ENCODE results near the gene LYRM9. TPM values are rescaled to one million over a fixed set of nuclear protein-coding genes. Genes with fewer than 3 reads are reported as not detected.

Gene LYRM9
- polyA plus RNA-seq (2013), result 3.0 and 3.9 TPM in 2 replicates

GRCh38 chr17:27892866-27893769 is at the start of gene LYRM9:
LYRM9 (minus strand) TSS chr17:27893365; CDS start chr17:27882694, 10,671 bp downstream.
- H2BK5ac ChIP-seq (ENCODE audit: low read depth, low read length, poor library complexity), result peak within 1 kb of the TSS; percentile 75
- no peaks in the 10 kb centered on the region for H3K36me3 ChIP-seq (ENCODE audit: control insufficient read depth in 1 of 2, insufficient read depth in 2 of 2, low read length in 2 of 2)
- no peak within 1 kb of the TSS for H3K23ac ChIP-seq (ENCODE audit: low read length)
- H3K9ac ChIP-seq (ENCODE audit: low read length), result peak within 1 kb of the TSS; percentile 88
- no peak within 1 kb of the TSS for H3K18ac ChIP-seq (ENCODE audit: low read length)
- H4K8ac ChIP-seq (ENCODE audit: low read depth, low read length), result peak within 1 kb of the TSS; percentile 97
- H3K4me2 ChIP-seq (ENCODE audit: low read length), result peak within 1 kb of the TSS; percentile 85
- H3K27me3 ChIP-seq (ENCODE audit: insufficient read depth, low read length), result no peaks in the 10 kb centered on the region
- no peaks in the 10 kb centered on the region for H3K9me3 ChIP-seq (ENCODE audit: insufficient read depth, low read depth, low read length)
- peaks cover 17% of the 10 kb centered on the region for H3K79me1 ChIP-seq (ENCODE audit: low read length)
- peak within 1 kb of the TSS; percentile 90 for H4K91ac ChIP-seq (ENCODE audit: low read depth, low read length)
- no peak within 1 kb of the TSS for H2AK5ac ChIP-seq (ENCODE audit: low read length)
- peak within 1 kb of the TSS; percentile 72 for H3K4ac ChIP-seq (ENCODE audit: low read depth, low read length)
- H3K27ac ChIP-seq (ENCODE audit: low read depth, low read length), result peak within 1 kb of the TSS; percentile 77
- H3K79me2 ChIP-seq (ENCODE audit: control insufficient read depth, insufficient read depth, low read length, poor library complexity), result peaks cover 2% of the 10 kb centered on the region
- peak within 1 kb of the TSS; percentile 17 for H4K12ac ChIP-seq (ENCODE audit: low read depth, low read length)
- peaks cover 9 to 14% of the 10 kb centered on the region in 2 experiments for H3K4me1 ChIP-seq (ENCODE audit: control insufficient read depth in 1 of 2, insufficient read depth in 2 of 2, low read length in 2 of 2)
- peak; percentile 89 to 95 for DNase-seq
- H3K14ac ChIP-seq (ENCODE audit: low read length), result peak within 1 kb of the TSS; percentile 79
- H2BK12ac ChIP-seq (ENCODE audit: low read length), result no peak within 1 kb of the TSS
- H3K4me3 ChIP-seq (ENCODE audit: low read depth, low read length), result peak within 1 kb of the TSS; percentile 79
- H2AFZ ChIP-seq (ENCODE audit: insufficient read depth, low read length, poor library complexity), result peak within 1 kb of the TSS; percentile 66
- WGBS (ENCODE audit: extremely low coverage, insufficient coverage, insufficient read length), result no CpG with 5 or more reads among the region's 75 CpGs
- H2BK120ac ChIP-seq (ENCODE audit: insufficient read depth, low read length, poor library complexity), result peak within 1 kb of the TSS; percentile 82

- no peaks in the 10 kb centered on the region for H3K4me1 ChIP-seq (ENCODE audit: control insufficient read depth in 1 of 2, insufficient read depth in 2 of 2, low read length in 2 of 2)
- no peak overlapping the region for H3K14ac ChIP-seq (ENCODE audit: low read length)
- no peak overlapping the region for H4K12ac ChIP-seq (ENCODE audit: low read depth, low read length)
- H3K27me3 ChIP-seq (ENCODE audit: insufficient read depth, low read length), result no peaks in the 10 kb centered on the region
- no peak overlapping the region for H3K4me2 ChIP-seq (ENCODE audit: low read length)
- no peak overlapping the region for H3K18ac ChIP-seq (ENCODE audit: low read length)
- H3K4ac ChIP-seq (ENCODE audit: low read depth, low read length), result no peak overlapping the region
- no peak overlapping the region for H3K9ac ChIP-seq (ENCODE audit: low read length)
- H4K8ac ChIP-seq (ENCODE audit: low read depth, low read length), result no peak overlapping the region
- no peaks in the 10 kb centered on the region for H3K79me1 ChIP-seq (ENCODE audit: low read length)
- no peaks in the 10 kb centered on the region for H3K79me2 ChIP-seq (ENCODE audit: control insufficient read depth, insufficient read depth, low read length, poor library complexity)
- no peak overlapping the region for H2BK5ac ChIP-seq (ENCODE audit: low read depth, low read length, poor library complexity)
- no CpG with 5 or more reads among the region's 13 CpGs for WGBS (ENCODE audit: extremely low coverage, insufficient coverage, insufficient read length)
- no peaks in the 10 kb centered on the region for H3K36me3 ChIP-seq (ENCODE audit: control insufficient read depth in 1 of 2, insufficient read depth in 2 of 2, low read length in 2 of 2)
- no peak overlapping the region for H2AFZ ChIP-seq (ENCODE audit: insufficient read depth, low read length, poor library complexity)
- no peaks in the 10 kb centered on the region for H3K9me3 ChIP-seq (ENCODE audit: insufficient read depth, low read depth, low read length)
- H2BK120ac ChIP-seq (ENCODE audit: insufficient read depth, low read length, poor library complexity), result no peak overlapping the region
- no peak overlapping the region for H2BK12ac ChIP-seq (ENCODE audit: low read length)
- no peak for DNase-seq
- H2AK5ac ChIP-seq (ENCODE audit: low read length), result no peak overlapping the region
- no peak overlapping the region for H4K91ac ChIP-seq (ENCODE audit: low read depth, low read length)
- H3K27ac ChIP-seq (ENCODE audit: low read depth, low read length), result no peak overlapping the region
- no peak overlapping the region for H3K23ac ChIP-seq (ENCODE audit: low read length)
- H3K4me3 ChIP-seq (ENCODE audit: low read depth, low read length), result no peak overlapping the region
Measured at GRCh38 chr17:27940503-27941428, 47.6 kb upstream of the LYRM9 start.

GRCh38 chr17:27939474-27940465 is 46.6 kb upstream of the LYRM9 start:
- Histone ChIP-seq H2BK120ac (ENCODE audit: insufficient read depth, low read length, poor library complexity) (no peak overlapping the region), H3K27me3 (ENCODE audit: insufficient read depth, low read length) (no peaks in the 10 kb centered on the region), H3K23ac (ENCODE audit: low read length) (no peak overlapping the region), H3K18ac (ENCODE audit: low read length) (no peak overlapping the region), H3K14ac (ENCODE audit: low read length) (no peak overlapping the region), H3K9ac (ENCODE audit: low read length) (no peak overlapping the region), H3K4ac (ENCODE audit: low read depth, low read length) (no peak overlapping the region), H3K4me3 (ENCODE audit: low read depth, low read length) (no peak overlapping the region), H2AFZ (ENCODE audit: insufficient read depth, low read length, poor library complexity) (no peak overlapping the region), H3K36me3 (ENCODE audit: control insufficient read depth in 1 of 2, insufficient read depth in 2 of 2, low read length in 2 of 2) (no peaks in the 10 kb centered on the region), H2BK5ac (ENCODE audit: low read depth, low read length, poor library complexity) (no peak overlapping the region), H3K79me1 (ENCODE audit: low read length) (no peaks in the 10 kb centered on the region), H3K27ac (ENCODE audit: low read depth, low read length) (no peak overlapping the region), H3K4me1 (ENCODE audit: control insufficient read depth in 1 of 2, insufficient read depth in 2 of 2, low read length in 2 of 2) (no peaks in the 10 kb centered on the region), H3K4me2 (ENCODE audit: low read length) (no peak overlapping the region), H2BK12ac (ENCODE audit: low read length) (no peak overlapping the region), H3K79me2 (ENCODE audit: control insufficient read depth, insufficient read depth, low read length, poor library complexity) (no peaks in the 10 kb centered on the region), H2AK5ac (ENCODE audit: low read length) (no peak overlapping the region), H4K12ac (ENCODE audit: low read depth, low read length) (no peak overlapping the region), H4K8ac (ENCODE audit: low read depth, low read length) (no peak overlapping the region), H3K9me3 (ENCODE audit: insufficient read depth, low read depth, low read length) (no peaks in the 10 kb centered on the region), H4K91ac (ENCODE audit: low read depth, low read length) (no peak overlapping the region)
- no CpG with 5 or more reads among the region's 7 CpGs for WGBS (ENCODE audit: extremely low coverage, insufficient coverage, insufficient read length)
- no peak for DNase-seq
